Endothelial cell of umbilical vein (primary cell): Measurements from ENCODE around the gene ACAT1. TPM values are rescaled to one million over a fixed set of nuclear protein-coding genes. Genes with fewer than 3 reads are reported as not detected.

Source experiments
- BruUV-seq: library from RNA; stranded (reverse); fragments of 400-500 nt; replicated peaks from 2 replicates; lab custom pipeline; 2021; lab: Mats Ljungman, UMichigan
- CTCF ChIA-PET: fragments of 300-600, 350-600 bp; sonication (Branson Sonifier 250); formaldehyde crosslinking; loops from one replicate; lab custom pipeline; 2021; ENCODE audit warnings: antibody characterized with exemption, inconsistent platforms; lab: Charles Lee
- POLR2A ChIA-PET: fragments of 300-600, 350-600 bp; sonication (Branson Sonifier 250); formaldehyde crosslinking; loops from one replicate; lab custom pipeline; 2021; ENCODE audit warnings: antibody characterized with exemption, inconsistent platforms; lab: Charles Lee
- DNase-seq: peaks from one replicate; pipeline ENCODE4 v3.0.0-alpha.2; 2011; ENCODE audit warnings: low read depth, low spot score
- FAIRE-seq: peaks from 2 replicates; lab custom pipeline; 2011; peaks lifted over from hg19 to GRCh38; lab: Jason Lieb, UNC
- H2AFZ ChIP-seq: 2 replicates; pipeline ENCODE4 v1.6.0; 2012; ENCODE audit warnings: low read depth, low read length, control low read depth, inconsistent platforms
- H3K27ac ChIP-seq: 2 replicates; pipeline ENCODE4 v1.5.1; 2011; ENCODE audit warnings: low read depth, mild to moderate bottlenecking, control low read depth, low read length, moderate library complexity; ENCODE audit not compliant: insufficient read depth
- H3K27me3 ChIP-seq, 2 experiments: 2 replicates each; pipeline versions ENCODE4 v1.6.0 to v1.6.1; 2011; ENCODE audit warnings: low read length in 2 of 2, mixed read lengths in 1 of 2; ENCODE audit not compliant: control insufficient read depth in 2 of 2, insufficient read depth in 2 of 2
- H3K36me3 ChIP-seq, 2 experiments: 2 replicates in 1 of 2; 3 replicates in 1 of 2; pipeline ENCODE4 v1.5.1; 2011; ENCODE audit warnings: low read length in 2 of 2, mild to moderate bottlenecking in 1 of 2, moderate library complexity in 1 of 2; ENCODE audit not compliant: control insufficient read depth in 2 of 2, insufficient read depth in 2 of 2; ENCODE audit errors: extremely low read depth in 1 of 2
- H3K4me1 ChIP-seq: 3 replicates; pipeline ENCODE4 v1.5.1; 2011; ENCODE audit warnings: mild to moderate bottlenecking, low read length; ENCODE audit not compliant: control insufficient read depth, insufficient read depth; ENCODE audit errors: extremely low read depth
- H3K4me2 ChIP-seq: 2 replicates; pipeline ENCODE4 v1.6.1; 2011; ENCODE audit warnings: low read length, control low read depth, mixed read lengths; ENCODE audit not compliant: insufficient read depth
- H3K4me3 ChIP-seq, 3 experiments: fragments of 200-600 bp in 1 of 3; sonication (generic), shearing (Covaris generic) in 1 of 3; replicated peaks in 1 of 3; 2 replicates each; pipeline ENCODE4 v1.5.1; 2011 to 2016; ENCODE audit warnings: control low read depth in 3 of 3, low read length in 3 of 3, mild to moderate bottlenecking in 2 of 3, inconsistent platforms in 1 of 3, low read depth in 1 of 3, moderate library complexity in 1 of 3; ENCODE audit not compliant: insufficient read depth in 1 of 3
- H3K79me2 ChIP-seq: 2 replicates; pipeline ENCODE4 v1.6.0; 2012; ENCODE audit warnings: low read length, inconsistent platforms; ENCODE audit not compliant: control insufficient read depth, insufficient read depth
- H3K9ac ChIP-seq: replicated peaks from 2 replicates; pipeline ENCODE3; 2011; ENCODE audit warnings: low read length, control low read depth; ENCODE audit not compliant: insufficient read depth; ENCODE audit errors: extremely low read depth
- H3K9me1 ChIP-seq: replicated peaks from 3 replicates; pipeline ENCODE4 v1.6.0; 2011; ENCODE audit warnings: mild to moderate bottlenecking, low read length; ENCODE audit not compliant: control insufficient read depth, insufficient read depth; ENCODE audit errors: extremely low read depth
- H3K9me3 ChIP-seq: replicated peaks from 2 replicates; pipeline ENCODE4 v1.5.1; 2012; ENCODE audit warnings: low read length, inconsistent platforms; ENCODE audit not compliant: control insufficient read depth, insufficient read depth
- H4K20me1 ChIP-seq: replicated peaks from 2 replicates; pipeline ENCODE3; 2011; ENCODE audit warnings: mild to moderate bottlenecking, low read length; ENCODE audit not compliant: control insufficient read depth, insufficient read depth; ENCODE audit errors: extremely low read depth
- EZH2 ChIP-seq: IDR thresholded peaks from 2 replicates; pipeline ENCODE4 v1.6.1; 2012; ENCODE audit warnings: borderline replicate concordance, low read depth, mild to moderate bottlenecking, moderate library complexity, low read length, inconsistent platforms; ENCODE audit not compliant: severe bottlenecking
- FOS ChIP-seq: IDR thresholded peaks from 2 replicates; pipeline ENCODE4 v1.6.1; 2011; ENCODE audit warnings: mild to moderate bottlenecking, low read length, moderate library complexity, borderline replicate concordance; ENCODE audit not compliant: insufficient read depth
- MYC ChIP-seq: IDR thresholded peaks from one replicate; pipeline ENCODE4 v1.6.1; 2011; ENCODE audit warnings: mild to moderate bottlenecking, low read depth, low read length
- POLR2A ChIP-seq: IDR thresholded peaks from 2 replicates; pipeline ENCODE4 v1.6.1; 2012; ENCODE audit warnings: low read depth, mild to moderate bottlenecking, control low read depth, low read length
- dilution Hi-C: fragments of 300-500 bp; cut with MboI; formaldehyde crosslinking; loops from one replicate; pipeline ENCODE4 v1.15.0; 2019; ENCODE audit warnings: low sequenced_read_pairs; ENCODE audit not compliant: extremely low pct_ligation_motif_present
- intact Hi-C: fragments of 100-400 bp; cut with micrococcal nuclease; formaldehyde crosslinking; loops from one replicate; pipeline ENCODE4 v1.10.0; 2022
- polyA plus RNA-seq, 4 experiments: library from polyadenylated mRNA; depleted of rRNA in 3 of 4; stranded (reverse) in 3 of 4; unstranded in 1 of 4; fragments of >200 nt; gene quantifications; 2 replicates each; pipeline versions ENCODE4 v1.2.1 to v1.2.3, GENCODE V29; 2011 to 2012; ENCODE audit warnings: missing spikeins in 1 of 4
- total RNA-seq: library from RNA; stranded (reverse); gene quantifications from 2 replicates; pipeline ENCODE4 v1.2.3, GENCODE V29; 2021
- TF ChIP-seq, protein P1 (sequence below), 2 donors: IDR thresholded peaks; 1 replicate in 1 of 2; 2 replicates in 1 of 2; pipeline ENCODE4 v1.5.1; 2011; ENCODE audit warnings: low read length in 2 of 2, mild to moderate bottlenecking in 2 of 2, moderate library complexity in 2 of 2, control low read depth in 1 of 2, inconsistent platforms in 1 of 2, low read depth in 1 of 2; ENCODE audit not compliant: insufficient read depth in 1 of 2; ENCODE audit errors: extremely low read depth in 1 of 2

Gene ACAT1
- total and polyA plus RNA-seq, 2 donors (not counting 3 experiments of a cell fraction or from before 2014, with no cell fraction given) = 36.8 to 59.9 TPM

DNA sequence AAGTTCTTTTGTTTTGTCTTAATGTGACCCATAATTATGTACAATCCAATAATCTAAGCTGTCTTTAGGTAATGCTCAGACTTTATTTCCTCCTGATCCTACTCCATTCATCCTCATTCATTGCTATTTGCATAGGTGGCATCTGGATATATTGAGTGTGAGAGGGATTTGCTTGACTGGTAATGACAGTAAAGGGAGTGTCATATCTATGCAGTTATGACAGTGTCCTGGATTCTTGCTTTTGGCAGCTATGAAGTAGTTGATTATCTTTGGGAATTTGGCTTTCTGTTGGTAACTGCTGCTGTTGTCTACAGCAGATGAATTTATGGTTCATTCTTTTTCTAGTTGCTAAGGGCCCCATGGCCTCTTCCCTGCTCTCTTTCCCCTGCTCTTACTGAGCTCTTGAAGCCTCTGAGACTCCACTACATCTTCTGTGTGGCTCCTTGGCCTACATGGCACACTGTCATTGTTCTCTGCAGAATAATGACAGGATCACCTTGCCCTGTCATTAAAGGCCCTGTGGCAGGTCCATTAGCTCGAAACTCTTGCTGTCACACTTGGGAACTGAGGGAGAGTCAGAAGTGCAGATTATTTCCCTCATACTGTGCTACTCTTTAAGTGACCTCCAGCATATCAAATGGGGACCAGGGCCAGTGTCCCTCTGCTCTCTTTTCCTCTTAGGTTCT lies 20.1 kb upstream of the ACAT1 start:
- FAIRE-seq = no peak
- BruUV-seq = no TSS peak
- dilution Hi-C loops = no loop called here

More for the DNA sequence above, 20.1 kb upstream of the ACAT1 start:
- intact Hi-C loops = no loop called here
- no peaks in the 10 kb centered on the region for H3K79me2 ChIP-seq
- POLR2A ChIA-PET = no interaction called here
- H2AFZ ChIP-seq = no peak overlapping the region
- no peak overlapping the region for H3K9ac ChIP-seq
- no peaks in the 10 kb centered on the region for H3K9me1 ChIP-seq
- peaks cover 7 to 10% of the 10 kb centered on the region in 2 experiments for H3K36me3 ChIP-seq
- CTCF ChIA-PET = interaction anchor here (1.1 kb wide), 1 partner anchor 15 kb away, joined by 3 read pairs; no protein-coding TSS in a partner anchor
- H3K27me3 ChIP-seq = no peaks in the 10 kb centered on the region
- H3K4me2 ChIP-seq = no peak overlapping the region
- no peak overlapping the region for H3K4me3 ChIP-seq
- H4K20me1 ChIP-seq = no peaks in the 10 kb centered on the region
- H3K27ac ChIP-seq = no peak overlapping the region
- no peaks in the 10 kb centered on the region for H3K4me1 ChIP-seq
- no peaks in the 10 kb centered on the region for H3K9me3 ChIP-seq
- no peak for TF ChIP-seq MYC
- TF ChIP-seq, protein P1, sequence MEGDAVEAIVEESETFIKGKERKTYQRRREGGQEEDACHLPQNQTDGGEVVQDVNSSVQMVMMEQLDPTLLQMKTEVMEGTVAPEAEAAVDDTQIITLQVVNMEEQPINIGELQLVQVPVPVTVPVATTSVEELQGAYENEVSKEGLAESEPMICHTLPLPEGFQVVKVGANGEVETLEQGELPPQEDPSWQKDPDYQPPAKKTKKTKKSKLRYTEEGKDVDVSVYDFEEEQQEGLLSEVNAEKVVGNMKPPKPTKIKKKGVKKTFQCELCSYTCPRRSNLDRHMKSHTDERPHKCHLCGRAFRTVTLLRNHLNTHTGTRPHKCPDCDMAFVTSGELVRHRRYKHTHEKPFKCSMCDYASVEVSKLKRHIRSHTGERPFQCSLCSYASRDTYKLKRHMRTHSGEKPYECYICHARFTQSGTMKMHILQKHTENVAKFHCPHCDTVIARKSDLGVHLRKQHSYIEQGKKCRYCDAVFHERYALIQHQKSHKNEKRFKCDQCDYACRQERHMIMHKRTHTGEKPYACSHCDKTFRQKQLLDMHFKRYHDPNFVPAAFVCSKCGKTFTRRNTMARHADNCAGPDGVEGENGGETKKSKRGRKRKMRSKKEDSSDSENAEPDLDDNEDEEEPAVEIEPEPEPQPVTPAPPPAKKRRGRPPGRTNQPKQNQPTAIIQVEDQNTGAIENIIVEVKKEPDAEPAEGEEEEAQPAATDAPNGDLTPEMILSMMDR (IDR thresholded peaks at IDR 0.05; ENCODE audit: extremely low read depth in 1 of 2, insufficient read depth in 1 of 2, low read depth in 1 of 2, low read length in 2 of 2) = no peak
- no peak for TF ChIP-seq EZH2
- no peak for TF ChIP-seq FOS
- no peak for TF ChIP-seq POLR2A
- no peak for DNase-seq
